D341Med (cell line): ENCODE measurements around the gene DMP1.

ENCODE experiments used
- DNase-seq: peaks from one replicate; pipeline ENCODE4 v3.0.0; 2012; ENCODE audit warnings: low spot score

The DMP1 gene

GRCh38 chr4:87649980-87650379 lies at the start of gene DMP1:
Gene DMP1 (plus strand): TSS chr4:87650280. CDS start chr4:87656493, 6,213 bp downstream.
- DNase-seq: no peak

- no peak for DNase-seq
Observed at GRCh38 chr4:87601361-87601760, 48.7 kb upstream of the DMP1 start.

GRCh38 chr4:87608229-87608628 lies 41.9 kb upstream of the DMP1 start, which contains the start of gene DSPP:
Gene DSPP (plus strand): TSS chr4:87608529. CDS start chr4:87610909, 2,380 bp downstream.
- DNase-seq: no peak

GRCh38 chr4:87614292-87614890 lies 35.7 kb upstream of the DMP1 start:
- DNase-seq: no peak

GRCh38 chr4:87616268-87616667 lies 33.8 kb upstream of the DMP1 start:
- DNase-seq: no peak

GRCh38 chr4:87620086-87620485 lies 30.0 kb upstream of the DMP1 start:
- DNase-seq: no peak

GRCh38 chr4:87620491-87620890 lies 29.6 kb upstream of the DMP1 start:
- DNase-seq: no peak

GRCh38 chr4:87622303-87622702 lies 27.8 kb upstream of the DMP1 start:
- DNase-seq: no peak

GRCh38 chr4:87624698-87625097 lies 25.4 kb upstream of the DMP1 start:
- DNase-seq: no peak

GRCh38 chr4:87631668-87632067 lies 18.4 kb upstream of the DMP1 start:
- no peak for DNase-seq

GRCh38 chr4:87632469-87632868 lies 17.6 kb upstream of the DMP1 start:
- DNase-seq: no peak

- peak; percentile 42 for DNase-seq
Observed at GRCh38 chr4:87633243-87633642, 16.8 kb upstream of the DMP1 start.

GRCh38 chr4:87644286-87644685 lies 5.8 kb upstream of the DMP1 start:
- no peak for DNase-seq

- DNase-seq: no peak
Observed at GRCh38 chr4:87650938-87651337, 858 bp downstream of the DMP1 start.

- DNase-seq: no peak
Observed at GRCh38 chr4:87651941-87652340, 1.9 kb downstream of the DMP1 start.

GRCh38 chr4:87654487-87655044 lies 4.5 kb downstream of the DMP1 start:
- no peak for DNase-seq

- no peak for DNase-seq
Observed at GRCh38 chr4:87657525-87657924, 7.4 kb downstream of the DMP1 start.

- DNase-seq: no peak
Observed at GRCh38 chr4:87659247-87659931, 9.3 kb downstream of the DMP1 start.

GRCh38 chr4:87662871-87663270 lies 12.8 kb downstream of the DMP1 start:
- DNase-seq: no peak

GRCh38 chr4:87669373-87669772 lies 19.3 kb downstream of the DMP1 start:
- no peak for DNase-seq

GRCh38 chr4:87677731-87678130 lies 27.7 kb downstream of the DMP1 start:
- DNase-seq: no peak

- DNase-seq: peak; percentile 69
Observed at GRCh38 chr4:87679449-87680169, 29.5 kb downstream of the DMP1 start.

- DNase-seq: no peak
Observed at GRCh38 chr4:87680271-87680670, 30.2 kb downstream of the DMP1 start.
